OCI-LY7 (cell line): ENCODE measurements around the gene CRIM1. TPM values are rescaled to one million over a fixed set of nuclear protein-coding genes. Genes with fewer than 3 reads are reported as not detected.

ENCODE experiments used
- BruUV-seq: library from RNA; stranded (reverse); fragments of 400-500 nt; replicated peaks from 2 replicates; lab custom pipeline; 2021; lab: Mats Ljungman, UMichigan
- CTCF ChIA-PET: fragments of 300-600 bp; sonication (Branson Sonifier 250); formaldehyde crosslinking; loops from one replicate; lab custom pipeline; 2022; ENCODE audit warnings: antibody characterized with exemption; ENCODE audit not compliant: unreplicated experiment; lab: Charles Lee
- POLR2A ChIA-PET: fragments of 300-600 bp; sonication (Branson Sonifier 250); formaldehyde crosslinking; loops from one replicate; lab custom pipeline; 2022; ENCODE audit warnings: antibody characterized with exemption; lab: Charles Lee
- DNase-seq: peaks from one replicate; pipeline ENCODE4 v3.0.0-alpha.2; 2015; ENCODE audit warnings: low spot score
- H2AFZ ChIP-seq: fragments of 200-600 bp; sonication (generic), shearing (Covaris generic); 2 replicates; pipeline ENCODE4 v1.6.1; 2014; ENCODE audit warnings: mild to moderate bottlenecking, antibody characterized with exemption, low read length, moderate library complexity
- H3K27ac ChIP-seq: fragments of 200-600 bp; sonication (generic); 2 replicates; pipeline ENCODE4 v1.5.1; 2014; ENCODE audit warnings: mixed run types, low read depth, mild to moderate bottlenecking, moderate library complexity, low read length, inconsistent platforms; ENCODE audit not compliant: poor library complexity, severe bottlenecking
- H3K36me3 ChIP-seq: fragments of 200-600 bp; sonication (generic); 2 replicates; pipeline ENCODE4 v1.6.1; 2014; ENCODE audit warnings: mild to moderate bottlenecking, antibody characterized with exemption, low read length, moderate library complexity, mixed read lengths; ENCODE audit not compliant: insufficient read depth
- H3K4me1 ChIP-seq: fragments of 200-600 bp; sonication (generic); 2 replicates; pipeline ENCODE4 v1.5.1; 2014; ENCODE audit warnings: mild to moderate bottlenecking, low read length; ENCODE audit not compliant: insufficient read depth, poor library complexity, severe bottlenecking
- H3K4me2 ChIP-seq: fragments of 200-600 bp; sonication (generic); 2 replicates; pipeline ENCODE4 v1.6.1; 2014; ENCODE audit warnings: mild to moderate bottlenecking, low read length
- H3K4me3 ChIP-seq: fragments of 200-600 bp; sonication (generic); 2 replicates; pipeline ENCODE4 v1.5.1; 2014; ENCODE audit warnings: mild to moderate bottlenecking, low read depth, low read length; ENCODE audit not compliant: poor library complexity, severe bottlenecking
- H3K79me2 ChIP-seq: fragments of 200-600 bp; sonication (generic); 2 replicates; pipeline ENCODE4 v1.6.1; 2016; ENCODE audit warnings: low read depth, mild to moderate bottlenecking, low read length, moderate library complexity, mixed read lengths; ENCODE audit not compliant: insufficient read depth
- H3K9me2 ChIP-seq: fragments of 200-600 bp; sonication (generic); 2 replicates; pipeline ENCODE4 v1.6.1; 2016; ENCODE audit warnings: mild to moderate bottlenecking, low read length, mixed read lengths; ENCODE audit not compliant: insufficient read depth
- H3K9me3 ChIP-seq: fragments of 200-600 bp; sonication (generic); 2 replicates; pipeline ENCODE4 v1.6.1; 2014; ENCODE audit warnings: mild to moderate bottlenecking, mixed run types, low read length, mixed read lengths
- H4K20me1 ChIP-seq: fragments of 200-600 bp; sonication (generic); 2 replicates; pipeline ENCODE4 v1.6.1; 2014; ENCODE audit warnings: mild to moderate bottlenecking, antibody characterized with exemption, low read length, moderate library complexity, mixed read lengths; ENCODE audit not compliant: insufficient read depth
- EZH2phosphoT487 ChIP-seq: fragments of 200-600 bp; sonication (generic); IDR thresholded peaks from 2 replicates; pipeline ENCODE4 v1.6.1; 2018; ENCODE audit warnings: low read depth, borderline replicate concordance, mild to moderate bottlenecking, mixed run types, antibody characterized with exemption, low read length, moderate library complexity, mixed read lengths
- intact Hi-C: fragments of 100-400 bp; cut with micrococcal nuclease; formaldehyde crosslinking; loops from one replicate; pipeline ENCODE4 v1.10.0; 2022; ENCODE audit not compliant: unreplicated experiment
- total RNA-seq, 2 experiments: library from RNA; depleted of rRNA in 1 of 2; stranded (reverse); fragments of >200 nt in 1 of 2; shearing (Covaris generic) in 1 of 2; gene quantifications; 2 replicates each; pipeline ENCODE4 v1.2.3, GENCODE V29; 2014 to 2022
- TF ChIP-seq, protein P1 (sequence below): fragments of 200-600 bp; sonication (generic); conservative IDR thresholded peaks from 2 replicates; pipeline ENCODE4 v1.5.1; 2014; ENCODE audit warnings: mild to moderate bottlenecking, antibody characterized with exemption, low read length, moderate library complexity, mixed read lengths

Gene CRIM1
- total RNA-seq, 2 experiments from 2014 or later = 37.0 to 47.4 TPM

DNA sequence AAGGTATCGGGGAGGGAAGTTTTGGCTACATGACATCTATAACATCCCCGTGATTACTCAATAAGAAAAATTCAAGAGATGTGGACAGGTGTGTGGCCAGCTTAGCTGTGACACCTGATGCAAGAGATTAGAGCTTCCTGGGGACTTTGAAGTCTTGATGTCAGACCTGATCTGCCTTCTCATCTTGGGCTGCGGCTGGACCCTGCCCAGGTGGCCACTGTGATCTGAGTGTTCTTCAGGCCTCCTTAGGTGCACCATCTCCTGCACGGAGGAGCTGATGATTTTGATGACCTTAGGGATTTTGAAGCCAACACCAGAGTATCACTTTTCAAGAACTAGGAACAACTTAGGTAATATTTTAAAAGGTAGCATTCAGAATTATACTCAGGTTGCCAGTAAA, 128.9 kb downstream of the CRIM1 start:
- Histone ChIP-seq H4K20me1 (no peaks in the 10 kb centered on the region), H3K36me3 (peaks cover 18% of the 10 kb centered on the region), H3K4me1 (no peaks in the 10 kb centered on the region), H3K9me2 (no peaks in the 10 kb centered on the region), H3K4me2 (no peak overlapping the region), H3K9me3 (no peaks in the 10 kb centered on the region), H2AFZ (no peak overlapping the region), H3K79me2 (no peaks in the 10 kb centered on the region), H3K27ac (no peak overlapping the region), H3K4me3 (no peak overlapping the region)
- BruUV-seq = no TSS peak
- no peak for DNase-seq
- CTCF ChIA-PET = no interaction called here
- POLR2A ChIA-PET = interaction anchor here (0.5 to 1.3 kb wide), 2 partner anchors 19 to 115 kb away, joined by 3 to 4 read pairs; no protein-coding TSS in a partner anchor
- intact Hi-C loops = no loop called here
- TF ChIP-seq, protein P1, sequence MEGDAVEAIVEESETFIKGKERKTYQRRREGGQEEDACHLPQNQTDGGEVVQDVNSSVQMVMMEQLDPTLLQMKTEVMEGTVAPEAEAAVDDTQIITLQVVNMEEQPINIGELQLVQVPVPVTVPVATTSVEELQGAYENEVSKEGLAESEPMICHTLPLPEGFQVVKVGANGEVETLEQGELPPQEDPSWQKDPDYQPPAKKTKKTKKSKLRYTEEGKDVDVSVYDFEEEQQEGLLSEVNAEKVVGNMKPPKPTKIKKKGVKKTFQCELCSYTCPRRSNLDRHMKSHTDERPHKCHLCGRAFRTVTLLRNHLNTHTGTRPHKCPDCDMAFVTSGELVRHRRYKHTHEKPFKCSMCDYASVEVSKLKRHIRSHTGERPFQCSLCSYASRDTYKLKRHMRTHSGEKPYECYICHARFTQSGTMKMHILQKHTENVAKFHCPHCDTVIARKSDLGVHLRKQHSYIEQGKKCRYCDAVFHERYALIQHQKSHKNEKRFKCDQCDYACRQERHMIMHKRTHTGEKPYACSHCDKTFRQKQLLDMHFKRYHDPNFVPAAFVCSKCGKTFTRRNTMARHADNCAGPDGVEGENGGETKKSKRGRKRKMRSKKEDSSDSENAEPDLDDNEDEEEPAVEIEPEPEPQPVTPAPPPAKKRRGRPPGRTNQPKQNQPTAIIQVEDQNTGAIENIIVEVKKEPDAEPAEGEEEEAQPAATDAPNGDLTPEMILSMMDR = no peak
- no peak for TF ChIP-seq EZH2phosphoT487

DNA sequence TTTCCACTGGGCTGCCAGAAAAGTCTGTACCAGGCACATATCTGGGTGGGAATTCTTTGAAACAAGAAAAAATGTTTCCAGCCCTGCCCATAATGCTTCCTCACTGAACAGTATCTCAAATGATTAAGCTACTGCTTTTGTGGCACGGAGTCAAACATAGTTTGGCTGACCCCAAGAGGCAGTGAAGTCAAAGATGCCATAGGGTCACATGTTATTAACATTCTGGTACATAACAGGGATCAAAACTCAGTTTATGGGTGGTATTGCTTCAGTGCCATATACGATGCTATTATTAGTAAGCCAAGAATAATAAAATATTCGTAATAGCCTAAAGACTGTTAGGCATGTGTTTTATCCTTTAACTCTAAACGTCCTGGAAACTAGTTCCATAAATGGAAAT, 129.9 kb downstream of the CRIM1 start:
- Histone ChIP-seq H3K79me2 (no peaks in the 10 kb centered on the region), H3K4me3 (no peak overlapping the region), H3K4me1 (no peaks in the 10 kb centered on the region), H4K20me1 (no peaks in the 10 kb centered on the region), H3K9me2 (no peaks in the 10 kb centered on the region), H2AFZ (no peak overlapping the region), H3K27ac (no peak overlapping the region), H3K9me3 (no peaks in the 10 kb centered on the region), H3K36me3 (peaks cover 9% of the 10 kb centered on the region; the same call in 1 of the 2 replicates), H3K4me2 (no peak overlapping the region)
- no TSS peak for BruUV-seq
- TF ChIP-seq, protein P1 = no peak
- no peak for TF ChIP-seq EZH2phosphoT487
- ChIA-PET CTCF (no interaction called here), POLR2A (interaction anchor here (0.7 to 1.3 kb wide), 2 partner anchors 12 to 18 kb away, joined by 3 to 4 read pairs; no protein-coding TSS in a partner anchor)
- DNase-seq = no peak
- intact Hi-C loops = no loop called here

DNA sequence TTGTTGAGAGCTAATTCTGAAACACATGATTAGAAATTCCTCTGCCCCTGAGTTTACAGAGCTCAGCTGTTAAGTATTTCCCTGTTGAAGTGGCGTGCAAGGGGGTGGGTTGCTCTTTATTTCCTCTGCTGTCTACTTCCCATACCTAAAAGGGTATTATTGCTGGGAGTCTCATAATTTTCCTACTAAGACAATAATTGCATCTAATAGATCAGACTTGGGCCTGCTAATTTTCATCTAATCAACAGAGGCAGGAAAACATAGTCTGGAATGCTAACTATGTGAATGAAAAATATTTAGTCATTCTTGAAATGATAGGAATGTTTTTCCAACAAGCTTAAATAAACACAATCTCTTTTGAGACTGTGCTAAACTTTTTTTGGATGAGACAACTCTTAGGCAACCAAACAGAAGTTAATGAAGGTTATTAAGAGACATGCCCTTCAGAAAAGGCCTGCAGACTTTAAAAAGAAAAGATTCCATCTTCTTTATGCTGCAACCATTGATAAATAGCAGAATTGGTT, 131.0 kb downstream of the CRIM1 start:
- no peaks in the 10 kb centered on the region for H3K9me2 ChIP-seq
- peaks cover 5% of the 10 kb centered on the region; the same call in 1 of the 2 replicates for H3K36me3 ChIP-seq
- H3K4me2 ChIP-seq = no peak overlapping the region
- no peak overlapping the region for H3K27ac ChIP-seq
- H3K79me2 ChIP-seq = no peaks in the 10 kb centered on the region
- H3K4me3 ChIP-seq = no peak overlapping the region
- CTCF ChIA-PET = no interaction called here
- no peak overlapping the region for H2AFZ ChIP-seq
- intact Hi-C loops = no loop called here
- POLR2A ChIA-PET = interaction anchor here (0.5 kb wide), 1 partner anchor 489 kb away, joined by 3 read pairs; no protein-coding TSS in a partner anchor
- no peaks in the 10 kb centered on the region for H4K20me1 ChIP-seq
- BruUV-seq = no TSS peak
- H3K4me1 ChIP-seq = no peaks in the 10 kb centered on the region
- no peaks in the 10 kb centered on the region for H3K9me3 ChIP-seq
- no peak for DNase-seq
- TF ChIP-seq, protein P1 = no peak
- TF ChIP-seq EZH2phosphoT487 = no peak
